Stimulated activated CD8-positive, alpha-beta memory T cell treated with anti-CD3 and anti-CD28 coated beads, Interleukin-4, amount 100 ng/mL, for 24 hours (primary cell): ENCODE measurements around the gene TYMP.

Source experiments
- DNase-seq: peaks from one replicate; pipeline ENCODE4 v3.0.0-alpha.2; 2020; ENCODE audit warnings: low read depth

TYMP gene, protein sequence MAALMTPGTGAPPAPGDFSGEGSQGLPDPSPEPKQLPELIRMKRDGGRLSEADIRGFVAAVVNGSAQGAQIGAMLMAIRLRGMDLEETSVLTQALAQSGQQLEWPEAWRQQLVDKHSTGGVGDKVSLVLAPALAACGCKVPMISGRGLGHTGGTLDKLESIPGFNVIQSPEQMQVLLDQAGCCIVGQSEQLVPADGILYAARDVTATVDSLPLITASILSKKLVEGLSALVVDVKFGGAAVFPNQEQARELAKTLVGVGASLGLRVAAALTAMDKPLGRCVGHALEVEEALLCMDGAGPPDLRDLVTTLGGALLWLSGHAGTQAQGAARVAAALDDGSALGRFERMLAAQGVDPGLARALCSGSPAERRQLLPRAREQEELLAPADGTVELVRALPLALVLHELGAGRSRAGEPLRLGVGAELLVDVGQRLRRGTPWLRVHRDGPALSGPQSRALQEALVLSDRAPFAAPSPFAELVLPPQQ

DNA sequence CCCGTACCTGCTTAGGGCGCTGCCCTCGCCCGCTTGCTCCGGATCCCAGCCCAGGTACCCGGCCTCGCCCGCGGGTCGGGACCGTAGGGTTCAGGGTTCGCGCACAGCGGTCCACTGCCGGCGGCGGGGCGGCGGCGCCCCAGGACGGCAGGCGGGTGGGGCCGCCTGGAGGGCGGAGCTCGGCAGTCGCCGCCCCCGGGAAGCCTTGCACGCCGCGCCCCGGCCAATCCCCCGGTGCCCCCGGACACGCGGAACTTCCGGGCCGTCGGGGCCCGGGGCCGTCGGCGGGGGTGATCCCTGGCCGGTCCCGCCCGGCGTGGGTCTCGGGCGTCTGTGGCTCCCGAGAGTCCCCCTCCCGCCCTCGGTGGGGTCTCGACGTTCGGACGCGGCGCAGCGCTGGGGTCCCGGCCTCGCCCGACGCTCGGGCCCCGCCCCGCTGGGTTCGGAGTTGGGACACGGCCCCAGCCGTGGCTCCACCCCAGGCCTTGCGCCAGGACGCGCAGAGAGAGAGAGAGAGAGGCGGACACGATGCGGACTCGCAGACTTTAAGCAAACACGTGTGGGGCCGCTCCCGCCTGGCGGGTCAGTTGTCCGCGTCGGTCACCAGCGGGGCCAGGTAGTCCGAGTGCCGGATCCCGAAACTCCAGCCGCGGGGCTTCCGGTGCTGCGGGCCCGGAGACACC lies at the start of gene TYMP:
Gene TYMP (minus strand): TSS at position 116 of the 683 bp plus-strand sequence. CDS start 303 bp downstream, outside the sequence.
- peak; percentile 57 for DNase-seq

- DNase-seq, result no peak
These were observed 49.0 kb upstream of the TYMP start for GRCh38 chr22:50578776-50579310.

DNA sequence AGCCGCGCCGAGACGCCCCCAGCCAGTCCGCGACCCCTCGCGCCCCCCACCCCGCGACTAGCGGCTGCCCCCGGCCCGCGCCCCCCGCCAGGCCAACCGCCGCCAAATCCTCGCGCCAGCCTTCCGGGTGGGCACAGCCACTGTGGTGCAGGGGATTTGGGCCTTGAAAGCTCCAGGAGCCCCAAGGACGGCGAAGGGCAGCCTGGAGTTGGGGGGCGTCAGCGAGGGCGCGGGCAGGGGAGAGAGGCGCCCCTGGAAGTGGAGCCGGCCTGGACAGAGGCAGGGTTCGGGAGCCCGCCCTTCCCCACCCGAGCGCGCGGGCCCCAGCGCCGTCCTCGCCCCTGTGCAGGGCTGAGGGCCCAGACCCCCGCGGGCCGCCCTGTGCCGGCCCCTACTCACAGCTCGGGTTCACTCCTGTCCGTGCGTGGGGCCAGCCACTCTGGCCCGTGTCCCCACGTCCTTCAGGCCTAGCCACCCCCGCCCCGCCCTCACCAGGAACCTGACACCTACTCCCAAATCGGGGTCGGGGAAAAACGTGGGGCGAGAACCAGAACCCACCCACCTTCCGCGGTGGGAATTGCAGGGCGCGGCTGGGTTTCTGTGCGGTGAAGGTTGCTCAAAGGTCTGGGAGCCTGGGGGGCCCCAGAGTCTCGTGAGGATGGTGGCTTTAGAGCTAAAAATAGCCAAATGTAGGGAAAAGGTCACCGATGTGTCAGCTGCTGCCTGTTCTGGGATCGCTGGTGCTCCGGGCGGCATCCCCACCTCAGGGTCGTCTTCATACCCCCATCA lies 48.4 kb upstream of the TYMP start, which contains the start of gene CPT1B:
Gene CPT1B (minus strand): TSS at position 441 of the 789 bp plus-strand sequence. CDS start 512 bp downstream, outside the sequence.
- no peak for DNase-seq

DNA sequence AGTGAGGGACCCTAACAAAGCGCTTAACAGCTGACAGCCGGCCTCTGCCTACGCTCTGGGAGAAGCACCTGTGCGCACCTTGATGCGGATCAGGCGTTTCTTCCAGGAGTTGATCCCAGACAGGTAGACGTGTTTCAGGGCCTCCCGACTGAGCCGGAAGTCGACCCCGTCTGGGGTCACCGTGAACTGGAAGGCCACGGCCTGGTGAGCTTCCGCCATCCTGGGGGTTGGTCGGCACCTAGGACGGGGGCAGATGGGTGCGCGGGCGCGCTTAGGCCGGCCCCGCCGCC lies 47.8 kb upstream of the TYMP start:
- DNase-seq, result no peak

DNA sequence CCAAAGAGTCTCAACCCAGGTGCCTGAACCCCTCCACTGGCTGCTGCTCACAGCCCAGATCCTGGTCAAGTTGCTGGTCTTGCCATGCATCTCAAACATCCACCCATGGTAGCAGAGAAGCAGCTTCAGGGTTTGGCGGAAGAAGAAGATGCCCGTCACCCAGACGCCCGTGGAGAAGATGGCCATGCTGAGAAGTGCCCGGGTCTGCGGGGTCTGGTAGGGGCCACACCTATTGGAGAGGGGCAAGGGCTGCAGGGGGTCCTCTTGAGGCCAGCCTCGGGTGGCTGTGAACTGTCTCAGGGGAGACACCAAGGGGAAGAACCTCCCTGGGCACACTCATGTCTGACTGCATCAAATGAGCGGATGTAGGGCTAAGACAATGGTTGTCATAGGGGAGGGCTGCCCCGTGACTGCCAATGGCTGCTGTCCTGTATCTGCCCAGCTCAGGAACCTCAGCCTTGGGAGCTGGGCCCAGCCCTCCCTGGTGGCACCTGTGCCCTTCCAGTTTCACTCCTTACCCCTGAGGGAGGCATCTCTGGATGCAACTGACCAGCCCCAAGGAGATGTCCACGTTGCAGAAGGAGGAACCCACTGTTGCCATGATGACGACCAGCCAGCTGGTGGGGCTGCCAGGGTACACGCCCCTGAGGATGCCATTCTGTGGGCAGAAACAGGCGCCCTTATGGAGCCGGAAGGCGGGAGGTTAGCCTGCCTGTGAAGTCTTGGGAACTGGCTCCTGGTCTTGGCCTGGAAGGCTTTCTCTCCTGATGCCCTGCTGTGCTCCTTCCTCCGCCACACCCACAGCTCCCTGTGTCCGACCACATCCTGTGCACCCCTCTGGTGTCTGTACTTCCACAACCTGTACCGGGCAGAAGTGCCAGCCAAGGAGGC lies 47.2 kb upstream of the TYMP start:
- no peak for DNase-seq

- no peak for DNase-seq
These were observed 46.3 kb upstream of the TYMP start for GRCh38 chr22:50576070-50576469.

GRCh38 chr22:50575426-50575941 lies 45.7 kb upstream of the TYMP start:
- DNase-seq, result no peak

GRCh38 chr22:50574383-50574755 lies 44.6 kb upstream of the TYMP start:
- no peak for DNase-seq

GRCh38 chr22:50573491-50574382 lies 43.9 kb upstream of the TYMP start:
- no peak for DNase-seq

DNA sequence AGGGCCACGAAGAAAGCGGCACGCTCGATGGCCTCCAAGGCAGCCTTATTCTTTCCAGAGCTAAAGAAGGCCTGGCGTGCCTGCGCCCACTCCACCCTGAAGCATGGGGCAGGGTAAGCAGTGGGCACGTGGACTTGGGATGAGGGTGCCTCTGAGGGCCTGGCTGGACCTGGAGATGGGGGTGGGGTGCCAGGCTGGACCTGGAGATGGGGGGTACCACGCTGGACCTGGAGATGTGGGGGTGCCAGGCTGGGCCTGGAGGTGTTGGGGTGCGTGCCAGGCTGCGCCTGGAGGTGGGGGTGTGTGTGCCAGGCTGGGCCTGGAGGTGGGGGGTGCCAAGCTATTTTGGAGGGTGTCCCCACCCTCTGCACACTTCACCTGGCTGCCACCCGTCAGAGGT lies 43.2 kb upstream of the TYMP start:
- DNase-seq, result no peak

GRCh38 chr22:50571264-50572175 lies 41.7 kb upstream of the TYMP start:
- no peak for DNase-seq

DNA sequence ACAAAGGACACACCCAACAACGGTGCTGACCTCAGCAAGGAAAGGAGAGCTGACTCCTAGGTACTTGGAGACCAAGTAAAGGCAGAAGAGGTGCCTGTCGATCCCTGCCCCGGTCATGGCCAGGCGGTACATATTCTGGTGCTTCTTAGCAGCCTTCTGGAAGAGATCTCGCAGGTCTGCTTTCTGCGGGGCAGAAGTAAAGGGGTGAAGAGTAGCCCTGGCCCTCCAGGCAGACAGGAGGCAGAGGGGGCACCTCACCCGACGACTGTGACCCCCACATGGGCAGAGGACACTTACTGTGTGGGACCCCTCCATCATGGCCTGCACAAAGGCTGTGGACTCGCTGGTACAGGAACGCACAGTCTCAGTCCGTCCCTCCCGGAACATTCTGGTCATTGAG lies 41.0 kb upstream of the TYMP start:
- DNase-seq, result no peak

DNA sequence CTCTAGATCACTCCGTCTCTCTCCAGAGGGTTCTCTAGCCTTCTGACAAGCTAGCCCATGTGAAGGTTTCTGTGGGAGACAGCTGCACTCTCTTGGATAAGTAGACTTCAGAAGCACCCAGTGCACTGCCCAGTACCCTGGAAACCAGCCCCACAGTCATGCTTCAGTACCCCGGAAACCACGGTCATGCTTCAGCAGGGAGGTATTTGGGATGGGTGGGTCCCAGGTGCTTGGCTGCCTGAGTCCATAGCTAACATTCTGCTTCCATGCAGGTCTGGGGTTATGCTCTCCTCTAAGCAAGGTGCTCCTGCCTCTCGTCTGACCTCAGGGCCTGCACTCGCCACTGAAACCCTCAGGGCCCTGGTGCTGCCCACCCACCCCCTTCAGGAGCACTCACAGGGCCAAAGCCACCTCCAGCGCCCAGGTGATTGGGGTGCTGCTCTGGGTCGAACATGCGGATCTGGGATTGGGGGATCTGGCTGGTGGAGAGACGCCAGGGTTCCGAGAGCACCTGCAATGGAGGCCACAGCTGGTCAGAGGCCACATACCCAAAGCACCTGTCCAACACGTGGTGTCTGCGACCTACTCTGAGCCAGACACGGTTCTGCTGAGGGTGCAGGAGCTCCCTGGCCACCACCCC lies 40.2 kb upstream of the TYMP start:
- DNase-seq, result no peak

DNA sequence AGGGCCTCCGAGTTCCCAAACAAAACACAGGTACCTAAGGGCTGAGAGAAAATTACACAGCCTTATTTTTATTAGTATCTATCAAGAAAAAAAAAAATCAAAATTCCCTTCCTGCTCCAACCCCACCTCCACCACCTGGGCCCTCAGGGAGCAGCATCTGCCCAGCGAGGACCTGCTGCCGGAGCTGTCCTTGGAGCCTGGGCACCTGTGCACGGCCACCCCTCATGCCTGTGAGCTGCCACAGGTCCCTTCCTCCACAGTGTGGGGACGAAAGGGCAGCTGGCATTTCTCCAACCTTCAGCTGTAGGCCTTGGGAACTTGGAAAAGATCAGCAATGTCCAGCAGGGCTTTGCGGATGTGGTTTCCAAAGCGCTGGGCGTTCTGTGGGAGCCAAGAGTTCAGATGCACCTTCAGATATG lies 39.2 kb upstream of the TYMP start:
- no peak for DNase-seq

DNA sequence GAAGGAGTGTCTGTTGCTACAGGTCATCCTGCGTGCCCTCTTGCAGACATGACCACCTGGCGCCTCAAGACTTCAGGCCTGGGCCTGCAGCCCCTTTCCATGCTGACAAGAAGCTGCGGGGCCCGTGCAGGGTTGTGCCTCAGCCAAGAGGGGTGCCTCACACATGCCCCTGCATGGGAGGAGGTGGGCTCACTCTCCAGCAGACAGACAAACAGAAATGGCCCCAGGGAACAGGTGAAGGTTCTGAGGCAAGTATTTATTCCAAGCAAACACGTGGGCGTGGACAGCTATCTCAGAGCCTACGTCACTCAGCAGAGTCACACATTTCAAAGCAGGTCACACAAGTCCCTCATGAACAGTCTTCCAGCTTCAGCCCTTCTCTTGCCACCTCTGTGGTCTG lies 38.8 kb upstream of the TYMP start:
- DNase-seq, result no peak

- DNase-seq, result no peak
These were observed 38.0 kb upstream of the TYMP start for GRCh38 chr22:50567721-50568252.

DNA sequence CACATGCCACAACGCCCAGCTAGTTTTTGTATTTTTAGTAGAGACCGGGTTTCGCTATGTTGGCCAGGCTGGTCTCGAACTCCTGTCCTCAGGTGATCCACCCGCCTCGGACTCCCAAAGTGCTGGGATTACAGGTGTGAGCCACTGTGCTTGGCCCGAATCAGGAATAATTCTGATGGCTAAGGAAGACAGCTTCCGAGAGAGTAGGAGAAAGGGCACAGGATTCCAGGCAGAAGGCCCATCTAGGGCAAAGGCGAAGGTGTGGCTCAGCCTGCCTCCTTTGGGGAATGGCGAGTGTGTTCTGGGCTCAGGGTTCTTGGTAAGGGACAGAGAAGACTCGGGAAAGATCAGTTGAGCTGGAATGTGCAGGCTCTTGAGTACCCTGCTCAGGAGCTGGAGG lies 34.5 kb upstream of the TYMP start:
- no peak for DNase-seq
